HepG2 (cell line): Measurements from ENCODE around the gene SLC25A11. TPM values are rescaled to one million over a fixed set of nuclear protein-coding genes. Genes with fewer than 3 reads are reported as not detected.

Experiments used
- AGO1 ChIP-seq: fragments of 200-400 bp; formaldehyde crosslinking; IDR thresholded peaks from 2 replicates; pipeline ENCODE4 v1.6.1; 2017; ENCODE audit warnings: mild to moderate bottlenecking, low read depth, low read length, moderate library complexity; ENCODE audit not compliant: poor library complexity, severe bottlenecking
- ARNT2 ChIP-seq: sonication (generic); formaldehyde crosslinking; IDR thresholded peaks from 2 replicates; pipeline ENCODE4 v1.8.0; 2022; ENCODE audit warnings: mild to moderate bottlenecking, low read depth, missing genetic modification reagents, moderate library complexity
- CBFB ChIP-seq: sonication (generic); formaldehyde crosslinking; IDR thresholded peaks from 2 replicates; pipeline ENCODE4 v1.4.0; 2020; ENCODE audit warnings: missing genetic modification reagents
- CBX2 ChIP-seq, 2 experiments: fragments of 200-600 bp in 1 of 2; sonication (generic); formaldehyde crosslinking in 1 of 2; IDR thresholded peaks; 2 replicates each; pipeline versions ENCODE4 v1.7.0 to v1.8.1; 2018 to 2022; ENCODE audit warnings: low read depth in 2 of 2, low read length in 1 of 2, mild to moderate bottlenecking in 1 of 2, missing genetic modification reagents in 1 of 2
- CCDC6 ChIP-seq: sonication (generic); formaldehyde crosslinking; IDR thresholded peaks from 2 replicates; pipeline ENCODE4 v1.8.1; 2022; ENCODE audit warnings: mild to moderate bottlenecking, missing genetic modification reagents, moderate library complexity
- FOXA3 ChIP-seq: IDR thresholded peaks from 2 replicates; pipeline ENCODE4 v1.6.1; 2016; ENCODE audit warnings: missing genetic modification reagents, missing compliant biosample characterization
- MATR3 ChIP-seq: sonication (generic); formaldehyde crosslinking; IDR thresholded peaks from 2 replicates; pipeline ENCODE4 v1.4.0; 2020; ENCODE audit warnings: missing genetic modification reagents
- MED8 ChIP-seq: sonication (generic); formaldehyde crosslinking; IDR thresholded peaks from 2 replicates; pipeline ENCODE4 v1.8.1; 2023; ENCODE audit warnings: mild to moderate bottlenecking, missing genetic modification reagents; ENCODE audit not compliant: insufficient replicate concordance
- MIXL1 ChIP-seq: IDR thresholded peaks from 2 replicates; pipeline ENCODE4 v1.6.1; 2016
- PPARG ChIP-seq: conservative IDR thresholded peaks from 2 replicates; pipeline ENCODE4 v1.6.1; 2016; ENCODE audit warnings: missing biosample characterization, missing genetic modification reagents
- RFXANK ChIP-seq: IDR thresholded peaks from 2 replicates; pipeline ENCODE4 v1.6.1; 2016
- SAP130 ChIP-seq: IDR thresholded peaks from 2 replicates; pipeline ENCODE4 v1.6.1; 2016; ENCODE audit warnings: low read depth
- SMAD9 ChIP-seq: sonication (generic); formaldehyde crosslinking; IDR thresholded peaks from 2 replicates; pipeline ENCODE4 v1.5.1; 2020; ENCODE audit warnings: mild to moderate bottlenecking, missing genetic modification reagents
- SP1 ChIP-seq, 2 experiments: fragments of 450-650 bp in 1 of 2; sonication (generic) in 1 of 2; formaldehyde crosslinking in 1 of 2; IDR thresholded peaks; 2 replicates each; pipeline versions ENCODE4 v1.4.0 to v1.6.1; 2016 to 2020; ENCODE audit warnings: missing genetic modification reagents in 1 of 2
- SRY ChIP-seq: sonication (generic); formaldehyde crosslinking; IDR thresholded peaks from 2 replicates; pipeline ENCODE4 v1.8.0; 2022; ENCODE audit warnings: mild to moderate bottlenecking, missing genetic modification reagents
- TBL1XR1 ChIP-seq: fragments of 150-350 bp; IDR thresholded peaks from 2 replicates; pipeline ENCODE4 v1.6.1; 2014; ENCODE audit warnings: borderline replicate concordance, low read length; ENCODE audit not compliant: partially characterized antibody
- TEAD2 ChIP-seq: sonication (generic); formaldehyde crosslinking; IDR thresholded peaks from 2 replicates; pipeline ENCODE4 v1.9.0; 2021; ENCODE audit warnings: missing genetic modification reagents
- TSC22D2 ChIP-seq: sonication (generic); formaldehyde crosslinking; IDR thresholded peaks from 2 replicates; pipeline ENCODE4 v1.5.1; 2020; ENCODE audit warnings: missing genetic modification reagents, mild to moderate bottlenecking, borderline replicate concordance
- ZBTB21 ChIP-seq: sonication (generic); formaldehyde crosslinking; IDR thresholded peaks from 2 replicates; pipeline ENCODE4 v1.4.0; 2020; ENCODE audit warnings: missing genetic modification reagents
- ZMYM3 ChIP-seq: sonication (generic); formaldehyde crosslinking; IDR thresholded peaks from 2 replicates; pipeline ENCODE4 v1.5.1; 2020; ENCODE audit warnings: mild to moderate bottlenecking, missing genetic modification reagents
- ZNF136 ChIP-seq: sonication (generic); formaldehyde crosslinking; IDR thresholded peaks from 2 replicates; pipeline ENCODE4 v1.8.1; 2022; ENCODE audit warnings: low read depth, mild to moderate bottlenecking, moderate library complexity, missing genetic modification reagents
- ZNF263 ChIP-seq: sonication (generic); formaldehyde crosslinking; IDR thresholded peaks from 2 replicates; pipeline ENCODE4 v1.4.0; 2020; ENCODE audit warnings: missing genetic modification reagents
- ZNF75D ChIP-seq: sonication (generic); formaldehyde crosslinking; IDR thresholded peaks from 2 replicates; pipeline ENCODE4 v1.8.1; 2023; ENCODE audit warnings: missing genetic modification reagents, mild to moderate bottlenecking, borderline replicate concordance
- ZNF761 ChIP-seq: sonication (generic); formaldehyde crosslinking; conservative IDR thresholded peaks from 2 replicates; pipeline ENCODE4 v1.4.0; 2020; ENCODE audit warnings: mild to moderate bottlenecking, missing genetic modification reagents
- ZNF788 ChIP-seq: sonication (generic); formaldehyde crosslinking; IDR thresholded peaks from 2 replicates; pipeline ENCODE4 v1.5.0; 2020; ENCODE audit warnings: mild to moderate bottlenecking, missing genetic modification reagents, borderline replicate concordance
- ZNF883 ChIP-seq: sonication (generic); formaldehyde crosslinking; IDR thresholded peaks from 2 replicates; pipeline ENCODE4 v1.5.1; 2020; ENCODE audit warnings: mild to moderate bottlenecking, missing genetic modification reagents; ENCODE audit errors: not compliant biosample characterization
- polyA plus RNA-seq, 8 experiments: library from polyadenylated mRNA; depleted of rRNA in 3 of 8; stranded (reverse) in 7 of 8; unstranded in 1 of 8; fragments of >200 nt; fragmentation: Illumina TruSeq in 4 of 8; extraction: Trizol in 4 of 8; gene quantifications; 2 replicates each; pipeline versions ENCODE4 v1.2.1 to v1.2.3, GENCODE V29; 2011 to 2016; ENCODE audit warnings: low read depth in 4 of 8, missing spikeins in 1 of 8, mixed read lengths in 1 of 8; ENCODE audit not compliant: insufficient read depth in 1 of 8
- total RNA-seq, 5 experiments: library from RNA; depleted of rRNA; stranded (reverse); fragments of >200 nt; fragmentation: Illumina TruSeq; extraction: Trizol; gene quantifications; 2 replicates each; pipeline ENCODE4 v1.2.3, GENCODE V29; 2016; ENCODE audit warnings: low read depth in 1 of 5
- TF ChIP-seq, protein P1 (sequence below): IDR thresholded peaks from 2 replicates; pipeline ENCODE4 v1.6.1; 2016; ENCODE audit warnings: low read depth
- TF ChIP-seq, protein P2 (sequence below): sonication (generic); formaldehyde crosslinking; IDR thresholded peaks from 2 replicates; pipeline ENCODE4 v1.4.0; 2020; ENCODE audit warnings: missing genetic modification reagents
- TF ChIP-seq, protein P3 (sequence below): sonication (generic); formaldehyde crosslinking; conservative IDR thresholded peaks from 2 replicates; pipeline ENCODE4 v1.8.0; 2022; ENCODE audit warnings: low read depth, missing genetic modification reagents

Gene SLC25A11
- total and polyA plus RNA-seq, 2 of the 13 experiments (the other 11 are each of a cell fraction or from before 2014, with no cell fraction given): 35.4 to 47.2 TPM

DNA sequence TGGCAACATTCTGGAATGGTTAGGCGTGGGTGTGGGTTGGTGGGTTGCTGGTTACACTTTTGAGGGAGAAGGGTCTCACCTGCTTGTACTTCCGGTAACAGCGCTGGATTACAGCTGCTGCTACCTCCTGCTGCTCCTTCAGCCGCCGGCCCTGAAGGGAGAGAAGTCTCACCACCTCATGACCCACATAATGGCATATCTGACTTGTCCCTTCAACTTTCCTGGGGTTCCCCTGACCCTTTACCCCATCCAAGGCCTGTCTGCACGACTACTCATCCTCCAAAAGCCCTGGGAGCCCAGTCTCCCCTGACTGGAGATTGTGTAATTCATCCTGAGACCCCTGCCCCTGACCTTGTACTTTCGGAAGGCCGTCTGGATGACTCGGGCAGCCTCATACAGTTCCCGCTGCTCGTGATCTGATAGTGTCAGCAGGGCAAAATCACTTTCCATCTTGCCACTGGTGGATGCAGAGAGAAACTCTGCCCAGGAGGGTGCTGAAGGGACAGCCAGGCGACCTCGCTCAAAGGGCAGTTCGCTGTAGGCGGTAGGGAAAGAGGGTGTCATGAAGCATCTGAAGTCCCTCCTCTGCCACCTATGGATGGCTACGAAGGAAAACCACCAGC is 29.8 kb upstream of the SLC25A11 start (continued):
- TF ChIP-seq AGO1: no peak
- TF ChIP-seq ZNF788: peak; percentile 68
- TF ChIP-seq, protein P1, sequence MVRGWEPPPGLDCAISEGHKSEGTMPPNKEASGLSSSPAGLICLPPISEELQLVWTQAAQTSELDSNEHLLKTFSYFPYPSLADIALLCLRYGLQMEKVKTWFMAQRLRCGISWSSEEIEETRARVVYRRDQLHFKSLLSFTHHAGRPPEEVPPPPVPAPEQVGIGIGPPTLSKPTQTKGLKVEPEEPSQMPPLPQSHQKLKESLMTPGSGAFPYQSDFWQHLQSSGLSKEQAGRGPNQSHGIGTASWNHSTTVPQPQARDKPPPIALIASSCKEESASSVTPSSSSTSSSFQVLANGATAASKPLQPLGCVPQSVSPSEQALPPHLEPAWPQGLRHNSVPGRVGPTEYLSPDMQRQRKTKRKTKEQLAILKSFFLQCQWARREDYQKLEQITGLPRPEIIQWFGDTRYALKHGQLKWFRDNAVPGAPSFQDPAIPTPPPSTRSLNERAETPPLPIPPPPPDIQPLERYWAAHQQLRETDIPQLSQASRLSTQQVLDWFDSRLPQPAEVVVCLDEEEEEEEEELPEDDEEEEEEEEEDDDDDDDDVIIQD (CRISPR knock-in tag): 0 out of 2 replicates have a peak, but pooled peaks have one; percentile 11
- TF ChIP-seq CCDC6 (CRISPR knock-in tag): no peak
- no peak for TF ChIP-seq ZNF75D (CRISPR knock-in tag)
- TF ChIP-seq RFXANK: no peak
- 0 out of 2 replicates have a peak, but pooled peaks have one; percentile 18 for TF ChIP-seq SRY (CRISPR knock-in tag)
- no peak for TF ChIP-seq CBX2 (IDR thresholded peaks at IDR 0.05; ENCODE audit: low read depth, low read length)
- no peak for TF ChIP-seq CBX2 (CRISPR knock-in tag; IDR thresholded peaks at IDR 0.05; ENCODE audit: low read depth)
- no peak for TF ChIP-seq ZBTB21 (CRISPR knock-in tag)
- no peak for TF ChIP-seq SP1 (IDR thresholded peaks at IDR 0.05)
- no peak for TF ChIP-seq SP1 (CRISPR knock-in tag; IDR thresholded peaks at IDR 0.05)
- no peak for TF ChIP-seq MATR3 (CRISPR knock-in tag)
- no peak for TF ChIP-seq TEAD2
- TF ChIP-seq ZMYM3 (CRISPR knock-in tag): no peak; the same call in 1 of the 2 replicates
- TF ChIP-seq TBL1XR1: no peak
- TF ChIP-seq, protein P2, sequence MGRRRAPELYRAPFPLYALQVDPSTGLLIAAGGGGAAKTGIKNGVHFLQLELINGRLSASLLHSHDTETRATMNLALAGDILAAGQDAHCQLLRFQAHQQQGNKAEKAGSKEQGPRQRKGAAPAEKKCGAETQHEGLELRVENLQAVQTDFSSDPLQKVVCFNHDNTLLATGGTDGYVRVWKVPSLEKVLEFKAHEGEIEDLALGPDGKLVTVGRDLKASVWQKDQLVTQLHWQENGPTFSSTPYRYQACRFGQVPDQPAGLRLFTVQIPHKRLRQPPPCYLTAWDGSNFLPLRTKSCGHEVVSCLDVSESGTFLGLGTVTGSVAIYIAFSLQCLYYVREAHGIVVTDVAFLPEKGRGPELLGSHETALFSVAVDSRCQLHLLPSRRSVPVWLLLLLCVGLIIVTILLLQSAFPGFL (CRISPR knock-in tag): no peak
- TF ChIP-seq FOXA3 (CRISPR knock-in tag): no peak
- no peak for TF ChIP-seq ZNF136 (CRISPR knock-in tag)
- no peak for TF ChIP-seq TSC22D2 (CRISPR knock-in tag)
- no peak for TF ChIP-seq CBFB (CRISPR knock-in tag)
- TF ChIP-seq ZNF263: 0 out of 2 replicates have a peak, but pooled peaks have one; percentile 13
- 0 out of 2 replicates have a peak, but pooled peaks have one; percentile 29 for TF ChIP-seq ZNF761
- TF ChIP-seq, protein P3, sequence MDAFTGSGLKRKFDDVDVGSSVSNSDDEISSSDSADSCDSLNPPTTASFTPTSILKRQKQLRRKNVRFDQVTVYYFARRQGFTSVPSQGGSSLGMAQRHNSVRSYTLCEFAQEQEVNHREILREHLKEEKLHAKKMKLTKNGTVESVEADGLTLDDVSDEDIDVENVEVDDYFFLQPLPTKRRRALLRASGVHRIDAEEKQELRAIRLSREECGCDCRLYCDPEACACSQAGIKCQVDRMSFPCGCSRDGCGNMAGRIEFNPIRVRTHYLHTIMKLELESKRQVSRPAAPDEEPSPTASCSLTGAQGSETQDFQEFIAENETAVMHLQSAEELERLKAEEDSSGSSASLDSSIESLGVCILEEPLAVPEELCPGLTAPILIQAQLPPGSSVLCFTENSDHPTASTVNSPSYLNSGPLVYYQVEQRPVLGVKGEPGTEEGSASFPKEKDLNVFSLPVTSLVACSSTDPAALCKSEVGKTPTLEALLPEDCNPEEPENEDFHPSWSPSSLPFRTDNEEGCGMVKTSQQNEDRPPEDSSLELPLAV: no peak
- TF ChIP-seq ZNF883: no peak
- no peak for TF ChIP-seq ARNT2 (CRISPR knock-in tag)
- peak; percentile 54; the same call in 1 of the 2 replicates for TF ChIP-seq SAP130 (CRISPR knock-in tag)
- no peak for TF ChIP-seq MIXL1 (CRISPR knock-in tag)
- TF ChIP-seq MED8 (CRISPR knock-in tag): no peak
- no peak for TF ChIP-seq SMAD9 (CRISPR knock-in tag)
- no peak for TF ChIP-seq PPARG (CRISPR knock-in tag)
